ENCODE results near the gene GPR78. TPM values are rescaled to one million over a fixed set of nuclear protein-coding genes. Genes with fewer than 3 reads are reported as not detected.

Gene GPR78
- total and polyA plus RNA-seq, 2 of the 4 experiments (the other 2 are of a cell fraction) = under 0.01 to 0.10 TPM

GRCh38 chr4:8556341-8557150, 23.6 kb upstream of the GPR78 start:
- ChIA-PET CTCF (interaction anchor here (0.9 kb wide), 1 partner anchor 33 kb away, joined by 4 read pairs; no protein-coding TSS in a partner anchor), POLR2A (ENCODE audit: unreplicated experiment) (interaction anchor here (0.6 kb wide), 1 partner anchor 14 kb away, joined by 7 read pairs; no protein-coding TSS in a partner anchor)
- Histone ChIP-seq H3K4me3 (ENCODE audit: insufficient read depth, low read depth, low read length) (no peak overlapping the region), H2BK20ac (ENCODE audit: low read depth, low read length) (no peak overlapping the region; the same call in 1 of the 2 replicates), H2AFZ (replicated peaks; ENCODE audit: low read length, poor library complexity) (no peak overlapping the region), H4K20me1 (ENCODE audit: insufficient read depth, low read length) (no peaks in the 10 kb centered on the region), H2AK9ac (replicated peaks; ENCODE audit: low read depth, low read length, poor library complexity) (no peak overlapping the region), H2AK5ac (ENCODE audit: low read depth, low read length) (no peak overlapping the region; the same call in 1 of the 2 replicates), H3K9ac (ENCODE audit: low read depth, low read length) (no peak overlapping the region), H2BK15ac (ENCODE audit: low read depth, low read length) (no peak overlapping the region), H2BK5ac (ENCODE audit: low read depth, low read length, poor library complexity, severe bottlenecking) (no peak overlapping the region), H3K79me1 (ENCODE audit: low read depth in 1 of 2, low read length in 2 of 2) (no peaks in the 10 kb centered on the region), H4K5ac (ENCODE audit: low read depth, low read length) (no peak overlapping the region), H2BK120ac (ENCODE audit: low read depth, low read length) (no peak overlapping the region; the same call in 1 of the 2 replicates), H3K56ac (ENCODE audit: extremely low read depth, insufficient read depth, low read length) (no peak overlapping the region), H3K14ac (replicated peaks; ENCODE audit: low read depth, low read length) (no peak overlapping the region), H3K9me1 (ENCODE audit: insufficient read depth, low read length) (peaks cover 4% of the 10 kb centered on the region; the same call in 1 of the 2 replicates), H3K9me3 (ENCODE audit: control insufficient read depth, insufficient read depth, low read length) (peaks cover under 1% of the 10 kb centered on the region), H3K27me3 (ENCODE audit: control insufficient read depth, insufficient read depth, low read length) (peaks cover 13% of the 10 kb centered on the region; the same call in 1 of the 2 replicates), H4K8ac (ENCODE audit: low read depth in 2 of 2, low read length in 2 of 2) (0 out of 4 replicates have a peak overlapping the region, but pooled peaks of 1 of the 2 experiments have one; percentile 53), H3K23ac (ENCODE audit: low read depth, low read length) (no peak overlapping the region), H3K4me1 (ENCODE audit: control insufficient read depth, insufficient read depth, low read length) (peaks cover 4% of the 10 kb centered on the region; the same call in 1 of the 2 replicates), H4K91ac (ENCODE audit: insufficient read depth, low read depth, low read length) (no peak overlapping the region; the same call in 1 of the 2 replicates), H3K27ac (ENCODE audit: insufficient read depth, low read length) (no peak overlapping the region), H3K4ac (ENCODE audit: low read depth, low read length) (no peak overlapping the region), H3K18ac (ENCODE audit: low read depth, low read length) (no peak overlapping the region), H3K4me2 (ENCODE audit: low read depth, low read length) (no peak overlapping the region), H3K36me3 (ENCODE audit: control insufficient read depth, insufficient read depth, low read length) (no peaks in the 10 kb centered on the region)
- intact Hi-C loops (cut with micrococcal nuclease) = no loop called here
- DNase-seq = no peak
- BruUV-seq (replicated peaks) = no TSS peak
- TF ChIP-seq SMC3 (IDR thresholded peaks at IDR 0.05; ENCODE audit: low read depth, low read length) (no peak), POLR2A (IDR thresholded peaks at IDR 0.05; ENCODE audit: low read depth, low read length) (no peak), CHD1 (IDR thresholded peaks at IDR 0.05; ENCODE audit: low read depth, low read length) (no peak), CEBPB (IDR thresholded peaks at IDR 0.05; ENCODE audit: low read depth, low read length) (peak; percentile 74; the same call in 1 of the 2 replicates)
- 57% methylated on average over 2 of the region's 17 CpGs; no CpG with 5 or more reads in 1 of the 2 experiments for WGBS, 2 experiments (ENCODE audit: extremely low coverage in 2 of 2, insufficient read length in 1 of 2)
- dilution Hi-C loops (cut with HindIII; ENCODE audit: low sequenced_read_pairs, unreplicated experiment) = no loop called here
- peak; percentile 33 for ATAC-seq (ENCODE audit: low read depth)
- in situ Hi-C loops (cut with MboI; ENCODE audit: low sequenced_read_pairs) = no loop called here

Measured in IMR-90 (cell line).